Mesendoderm (in vitro differentiated cells): Measurements from ENCODE around the gene RPGRIP1L.

Experiments
- DNase-seq: peaks from one replicate; pipeline ENCODE4 v3.0.0; 2013
- H2AK5ac ChIP-seq: 2 replicates; pipeline ENCODE4 v1.6.1; 2013; ENCODE audit warnings: low read length, inconsistent platforms
- H2BK120ac ChIP-seq: 2 replicates; pipeline ENCODE4 v1.6.1; 2013; ENCODE audit warnings: low read depth, mild to moderate bottlenecking, low read length, moderate library complexity, mixed read lengths
- H2BK15ac ChIP-seq: replicated peaks from 2 replicates; pipeline ENCODE4 v1.6.1; 2013; ENCODE audit warnings: low read depth, mild to moderate bottlenecking, moderate library complexity
- H2BK5ac ChIP-seq: 2 replicates; pipeline ENCODE4 v1.6.1; 2013; ENCODE audit warnings: low read length, inconsistent platforms
- H3K18ac ChIP-seq: 2 replicates; pipeline ENCODE4 v1.6.1; 2013; ENCODE audit warnings: mild to moderate bottlenecking, low read length, mixed read lengths
- H3K23ac ChIP-seq: one replicate; pipeline ENCODE4 v1.6.1; 2013; ENCODE audit warnings: low read length
- H3K27ac ChIP-seq: 2 replicates; pipeline ENCODE4 v1.5.1; 2013; ENCODE audit warnings: low read depth, mild to moderate bottlenecking, inconsistent platforms, low read length, moderate library complexity
- H3K27me3 ChIP-seq: 2 replicates; pipeline ENCODE4 v1.6.1; 2013; ENCODE audit warnings: low read length, control low read depth, mild to moderate bottlenecking, inconsistent platforms; ENCODE audit not compliant: insufficient read depth, poor library complexity
- H3K36me3 ChIP-seq: 2 replicates; pipeline ENCODE4 v1.6.1; 2013; ENCODE audit warnings: low read length, inconsistent platforms; ENCODE audit not compliant: control insufficient read depth, insufficient read depth
- H3K4ac ChIP-seq: one replicate; pipeline ENCODE4 v1.6.1; 2013; ENCODE audit warnings: low read depth, mild to moderate bottlenecking, low read length, moderate library complexity
- H3K4me1 ChIP-seq: 2 replicates; pipeline ENCODE4 v1.6.1; 2013; ENCODE audit warnings: low read depth, low read length, inconsistent platforms; ENCODE audit not compliant: control insufficient read depth
- H3K4me2 ChIP-seq: 2 replicates; pipeline ENCODE4 v1.6.1; 2013; ENCODE audit warnings: low read length
- H3K4me3 ChIP-seq: 2 replicates; pipeline ENCODE4 v1.5.1; 2013; ENCODE audit warnings: mild to moderate bottlenecking, low read length
- H3K56ac ChIP-seq: one replicate; pipeline ENCODE4 v1.6.1; 2013; ENCODE audit warnings: low read length
- H3K79me1 ChIP-seq: 2 replicates; pipeline ENCODE4 v1.6.1; 2013; ENCODE audit warnings: low read length, inconsistent platforms
- H3K79me2 ChIP-seq: 2 replicates; pipeline ENCODE4 v1.6.1; 2013; ENCODE audit warnings: mild to moderate bottlenecking, low read length; ENCODE audit not compliant: control insufficient read depth, insufficient read depth
- H3K9ac ChIP-seq: 2 replicates; pipeline ENCODE4 v1.6.1; 2013; ENCODE audit warnings: low read length, inconsistent platforms
- H4K5ac ChIP-seq: one replicate; pipeline ENCODE4 v1.6.1; 2013; ENCODE audit warnings: low read length
- H4K8ac ChIP-seq: one replicate; pipeline ENCODE4 v1.6.1; 2013; ENCODE audit warnings: low read depth, mild to moderate bottlenecking, control low read depth, low read length, moderate library complexity
- WGBS: extraction: QIAGEN DNeasy Blood & Tissue Kit; methylation state at CpG from one replicate; pipeline ENCODE4 v1.1.7; 2013; ENCODE audit warnings: low lambda C conversion rate, missing lambda C conversion rate; ENCODE audit not compliant: insufficient coverage; ENCODE audit errors: extremely low coverage; 5-methylcytosine and 5-hydroxymethylcytosine counted together

RPGRIP1L gene

GRCh38 chr16:53565296-53565863 is 138.3 kb downstream of the RPGRIP1L start:
- Histone ChIP-seq H2BK15ac (no peak overlapping the region), H3K4me3 (no peak overlapping the region), H4K5ac (no peak overlapping the region), H3K4me2 (no peak overlapping the region), H2AK5ac (no peak overlapping the region), H3K18ac (no peak overlapping the region), H3K23ac (no peak overlapping the region), H3K4ac (no peak overlapping the region), H3K36me3 (no peaks in the 10 kb centered on the region), H2BK5ac (no peak overlapping the region), H3K27me3 (no peaks in the 10 kb centered on the region), H3K9ac (no peak overlapping the region), H3K79me2 (no peaks in the 10 kb centered on the region), H2BK120ac (no peak overlapping the region), H3K79me1 (no peaks in the 10 kb centered on the region), H3K27ac (no peak overlapping the region), H4K8ac (no peak overlapping the region), H3K4me1 (peaks cover 3% of the 10 kb centered on the region), H3K56ac (no peak overlapping the region)
- no CpG with 5 or more reads among the region's 8 CpGs for WGBS
- DNase-seq, result no peak

GRCh38 chr16:53563426-53563825 is 140.2 kb downstream of the RPGRIP1L start:
- Histone ChIP-seq H3K23ac (no peak overlapping the region), H3K79me1 (no peaks in the 10 kb centered on the region), H2BK5ac (no peak overlapping the region), H2AK5ac (no peak overlapping the region), H2BK120ac (no peak overlapping the region), H3K18ac (no peak overlapping the region), H3K27ac (no peak overlapping the region), H2BK15ac (no peak overlapping the region), H3K27me3 (no peaks in the 10 kb centered on the region), H3K4me2 (no peak overlapping the region), H3K4me1 (peaks cover 3% of the 10 kb centered on the region), H3K4me3 (no peak overlapping the region), H4K5ac (no peak overlapping the region), H3K79me2 (no peaks in the 10 kb centered on the region), H3K56ac (no peak overlapping the region), H4K8ac (no peak overlapping the region), H3K4ac (no peak overlapping the region), H3K9ac (no peak overlapping the region), H3K36me3 (no peaks in the 10 kb centered on the region)
- WGBS, result no CpG with 5 or more reads among the region's 4 CpGs
- no peak for DNase-seq

GRCh38 chr16:53561101-53561888 is 142.4 kb downstream of the RPGRIP1L start:
- Histone ChIP-seq H3K4me3 (no peak overlapping the region), H3K36me3 (no peaks in the 10 kb centered on the region)

DNA sequence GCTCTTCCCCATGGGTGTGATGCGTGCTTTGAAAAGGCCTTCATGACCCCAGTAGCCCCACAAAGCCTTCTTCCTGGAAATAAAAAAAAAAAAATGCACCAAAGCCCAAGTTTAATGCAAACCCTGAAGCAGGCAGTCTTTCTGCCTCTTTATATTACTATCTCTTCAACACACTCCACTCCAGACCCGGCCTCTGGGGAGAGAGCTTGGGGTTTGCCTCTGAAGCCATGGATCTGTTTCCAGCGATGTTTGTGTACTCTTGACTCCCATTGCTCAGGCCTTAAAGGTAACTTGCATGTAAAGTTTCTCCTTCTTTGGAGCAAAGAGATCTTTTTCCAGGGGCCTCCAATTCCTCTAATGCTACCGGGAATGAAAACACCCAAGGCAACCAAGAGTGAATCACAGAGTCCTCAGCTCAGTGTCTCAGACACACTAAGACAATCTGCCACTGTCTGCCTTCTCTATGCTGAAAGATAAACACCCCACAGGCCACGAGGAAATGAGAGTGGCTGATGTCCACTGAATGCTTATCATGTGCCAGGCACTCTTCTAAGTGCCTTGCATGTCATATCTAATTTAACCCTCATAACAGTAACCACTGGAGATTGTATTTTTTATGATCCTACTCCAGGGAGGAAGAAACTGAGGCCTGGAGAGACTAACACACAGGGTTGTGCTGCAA is 144.2 kb downstream of the RPGRIP1L start:
- Histone ChIP-seq H3K79me1 (no peaks in the 10 kb centered on the region), H3K4me2 (no peak overlapping the region), H3K18ac (no peak overlapping the region), H4K5ac (no peak overlapping the region), H3K23ac (no peak overlapping the region), H3K27me3 (no peaks in the 10 kb centered on the region), H2BK15ac (no peak overlapping the region), H2AK5ac (no peak overlapping the region), H3K9ac (no peak overlapping the region), H3K79me2 (no peaks in the 10 kb centered on the region), H3K27ac (no peak overlapping the region), H3K4me1 (no peaks in the 10 kb centered on the region), H2BK5ac (no peak overlapping the region), H3K36me3 (no peaks in the 10 kb centered on the region), H3K56ac (peak overlapping the region; percentile 15), H2BK120ac (no peak overlapping the region), H3K4me3 (no peak overlapping the region), H3K4ac (no peak overlapping the region), H4K8ac (no peak overlapping the region)
- no peak for DNase-seq
- no CpG with 5 or more reads among the region's 5 CpGs for WGBS

More at GRCh38 chr16:53561101-53561888, 142.4 kb downstream of the RPGRIP1L start:
- Histone ChIP-seq H3K23ac (no peak overlapping the region), H3K79me1 (no peaks in the 10 kb centered on the region), H3K4me1 (no peaks in the 10 kb centered on the region), H3K9ac (no peak overlapping the region), H4K8ac (no peak overlapping the region), H3K56ac (no peak overlapping the region), H2BK15ac (no peak overlapping the region), H2BK5ac (no peak overlapping the region), H3K18ac (peak overlapping the region; percentile 9), H4K5ac (no peak overlapping the region), H3K79me2 (no peaks in the 10 kb centered on the region), H3K4me2 (no peak overlapping the region), H3K4ac (peak overlapping the region; percentile 75), H2BK120ac (peak overlapping the region; percentile 39), H2AK5ac (no peak overlapping the region), H3K27me3 (no peaks in the 10 kb centered on the region), H3K27ac (peak overlapping the region; percentile 36)
- DNase-seq, result peak; percentile 84
- WGBS, result no CpG with 5 or more reads among the region's 5 CpGs

GRCh38 chr16:53558710-53559109 is 144.9 kb downstream of the RPGRIP1L start:
- H3K27me3 ChIP-seq, result no peaks in the 10 kb centered on the region
- H3K79me2 ChIP-seq, result no peaks in the 10 kb centered on the region
- H3K4me3 ChIP-seq, result no peak overlapping the region
- no peak overlapping the region for H3K27ac ChIP-seq
- WGBS, result no CpG with 5 or more reads among the region's 5 CpGs
- H4K8ac ChIP-seq, result no peak overlapping the region
- H2BK5ac ChIP-seq, result no peak overlapping the region
- H2BK120ac ChIP-seq, result no peak overlapping the region
- peak overlapping the region; percentile 15 for H3K56ac ChIP-seq
- H3K36me3 ChIP-seq, result no peaks in the 10 kb centered on the region
- H2BK15ac ChIP-seq, result no peak overlapping the region
- no peaks in the 10 kb centered on the region for H3K79me1 ChIP-seq
- no peak overlapping the region for H2AK5ac ChIP-seq
- no peak overlapping the region for H3K9ac ChIP-seq
- H3K23ac ChIP-seq, result no peak overlapping the region
- no peaks in the 10 kb centered on the region for H3K4me1 ChIP-seq
- no peak for DNase-seq
- no peak overlapping the region for H3K18ac ChIP-seq
- no peak overlapping the region for H4K5ac ChIP-seq
- H3K4ac ChIP-seq, result no peak overlapping the region
- no peak overlapping the region for H3K4me2 ChIP-seq
